HG02678 (cell line): ENCODE data around the gene MICALL1.

Source experiments
- ATAC-seq: cut with Tn5 transposase; IDR thresholded peaks from one replicate; pipeline ENCODE4 v1.9.1; 2021; ENCODE audit warnings: mild to moderate bottlenecking, moderate library complexity; ENCODE audit not compliant: unreplicated experiment

The MICALL1 gene

DNA sequence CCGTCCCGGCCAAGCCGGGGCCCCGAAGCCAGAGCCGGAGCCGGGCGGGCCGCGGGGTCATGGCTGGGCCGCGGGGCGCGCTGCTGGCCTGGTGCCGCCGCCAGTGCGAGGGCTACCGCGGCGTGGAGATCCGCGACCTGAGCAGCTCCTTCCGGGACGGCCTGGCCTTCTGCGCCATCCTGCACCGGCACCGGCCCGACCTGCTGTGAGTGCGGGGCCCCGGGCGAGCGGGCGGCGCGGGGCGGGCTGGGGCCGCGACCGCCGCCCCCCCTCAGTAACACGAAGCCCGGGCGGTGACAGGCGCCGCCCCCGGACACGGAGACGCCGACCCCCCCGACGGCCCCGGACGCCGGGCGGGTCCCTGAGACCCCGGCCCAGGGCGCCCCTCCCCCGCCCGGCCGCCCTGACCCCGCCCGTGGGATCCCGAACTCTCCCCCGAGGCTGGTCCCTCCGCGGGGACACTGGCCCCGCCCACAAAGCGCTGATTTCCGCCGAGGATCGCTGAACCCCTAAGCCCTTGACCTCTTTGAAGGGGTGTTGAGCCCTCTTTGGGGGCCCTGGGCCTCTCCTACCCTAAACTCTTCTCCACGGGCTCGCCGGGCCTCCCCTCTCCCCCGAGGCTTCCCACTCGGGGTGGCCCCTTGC lies 389 bp downstream of the MICALL1 start:
- peak; percentile 26 for ATAC-seq

GRCh38 chr22:37907036-37907954 lies 1.2 kb downstream of the MICALL1 start:
- ATAC-seq: no peak

DNA sequence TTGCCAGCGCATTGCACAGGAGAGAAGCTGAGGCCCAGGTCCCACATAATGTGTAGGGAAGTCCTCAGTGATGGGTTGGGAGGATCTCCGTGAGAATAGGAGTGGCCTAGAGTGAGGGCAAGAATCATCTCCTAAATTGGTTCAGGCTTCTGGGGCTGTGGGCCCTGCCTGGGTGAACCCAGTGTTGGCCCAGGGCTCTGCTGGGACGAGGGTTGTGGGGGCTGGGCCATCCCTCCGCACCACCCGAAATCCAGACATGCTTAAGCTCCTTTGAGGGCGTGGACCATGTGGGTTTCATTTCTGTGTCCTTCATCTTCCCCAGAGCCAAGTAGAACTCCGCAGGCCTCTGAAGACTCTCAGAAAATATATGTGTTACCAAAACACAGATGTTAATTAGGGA lies 3.7 kb downstream of the MICALL1 start:
- no peak for ATAC-seq

- ATAC-seq: no peak
Measured at GRCh38 chr22:37910890-37911672, 5.0 kb downstream of the MICALL1 start.

DNA sequence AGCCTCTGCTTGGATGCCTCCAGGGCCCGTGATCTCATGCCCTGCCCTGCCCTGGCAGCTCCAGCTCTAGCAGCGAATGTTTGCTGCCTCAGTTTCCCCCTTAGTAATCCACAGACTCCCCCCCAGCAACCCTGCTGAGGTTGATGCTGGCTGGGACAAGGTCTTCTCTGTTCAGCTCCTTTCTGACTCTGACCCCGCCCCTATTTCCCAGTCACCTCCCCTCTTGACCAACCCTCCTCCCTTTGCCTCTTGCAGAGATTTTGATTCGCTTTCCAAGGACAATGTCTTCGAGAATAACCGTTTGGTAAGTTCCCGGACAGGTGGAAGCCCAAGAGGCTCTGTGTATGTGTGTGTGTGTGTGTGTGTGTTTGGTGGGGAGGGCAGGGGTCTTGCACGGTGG lies 5.6 kb downstream of the MICALL1 start:
- no peak for ATAC-seq

DNA sequence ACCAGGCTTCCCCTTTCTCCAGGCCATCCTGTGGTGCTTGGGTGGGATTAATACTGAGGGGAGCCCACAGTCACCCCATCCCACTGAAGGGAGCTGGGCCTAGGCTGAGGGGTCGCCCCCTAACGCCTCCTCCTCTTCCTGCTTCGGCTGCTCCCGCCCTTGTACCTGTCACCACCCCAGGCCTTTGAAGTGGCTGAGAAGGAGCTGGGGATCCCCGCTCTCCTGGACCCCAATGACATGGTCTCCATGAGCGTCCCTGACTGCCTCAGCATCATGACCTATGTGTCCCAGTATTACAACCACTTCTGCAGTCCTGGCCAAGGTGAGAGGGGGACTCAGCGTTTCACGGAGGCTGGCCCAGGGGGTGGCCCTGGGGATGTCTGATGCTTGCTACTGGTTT lies 6.1 kb downstream of the MICALL1 start:
- ATAC-seq: no peak

DNA sequence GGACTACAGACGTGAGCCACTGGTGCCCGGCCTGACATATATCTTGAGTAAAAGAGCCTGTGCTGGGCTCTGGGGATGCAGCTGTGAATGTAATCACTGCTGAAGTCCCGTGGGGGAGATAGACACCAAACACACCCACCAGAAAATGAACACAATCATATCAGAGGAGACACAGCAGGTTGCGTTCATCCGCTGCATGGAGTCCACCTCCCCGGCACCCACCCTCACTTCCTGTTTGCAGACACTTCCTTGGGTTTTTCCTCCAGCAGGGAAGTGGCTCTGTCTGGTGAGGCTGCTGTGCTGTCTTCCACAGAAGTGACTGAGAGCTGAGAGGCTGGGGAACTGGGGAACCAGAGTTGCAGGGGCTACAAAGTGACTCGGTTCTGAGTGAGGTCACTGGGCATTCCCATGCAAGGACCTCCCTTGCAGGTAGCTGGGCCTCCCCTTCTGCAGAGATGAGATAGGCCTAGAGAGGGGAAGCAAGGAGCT lies 7.2 kb downstream of the MICALL1 start:
- no peak for ATAC-seq

- ATAC-seq: no peak
Measured at GRCh38 chr22:37916311-37916710, 10.2 kb downstream of the MICALL1 start.

DNA sequence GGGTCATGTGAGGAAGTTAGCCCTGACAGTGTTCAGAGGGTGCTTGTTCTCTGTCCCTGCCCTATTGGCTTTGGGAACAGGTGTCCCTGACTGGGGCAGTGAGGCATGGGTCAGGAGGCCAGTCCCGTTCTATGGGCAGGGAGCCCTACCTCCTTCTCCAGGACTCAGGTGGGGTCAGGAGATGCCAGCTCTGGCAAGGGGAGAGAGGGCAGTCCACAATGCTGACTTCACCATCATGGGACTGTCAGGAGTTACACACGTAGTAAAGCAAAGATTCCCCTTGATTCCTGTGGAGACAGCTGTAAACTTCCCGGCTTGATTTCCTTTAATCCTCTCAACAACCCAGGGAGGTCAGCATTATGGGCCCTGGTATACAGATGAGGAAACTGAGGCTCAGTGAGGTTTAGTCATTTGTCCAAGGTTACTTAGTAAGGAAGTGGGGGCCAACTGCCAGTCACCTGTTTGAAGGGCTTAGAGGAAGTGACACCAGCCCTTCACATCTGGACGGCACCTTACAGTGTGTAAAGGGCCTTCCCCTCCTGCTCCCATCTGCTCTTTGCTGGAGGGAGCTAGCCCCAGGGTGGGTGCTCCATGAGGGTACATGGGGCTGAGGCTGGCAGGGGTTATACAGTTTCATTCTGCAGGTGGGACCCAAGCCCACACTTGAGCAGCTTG lies 11.9 kb downstream of the MICALL1 start:
- peak; percentile 39 for ATAC-seq

DNA sequence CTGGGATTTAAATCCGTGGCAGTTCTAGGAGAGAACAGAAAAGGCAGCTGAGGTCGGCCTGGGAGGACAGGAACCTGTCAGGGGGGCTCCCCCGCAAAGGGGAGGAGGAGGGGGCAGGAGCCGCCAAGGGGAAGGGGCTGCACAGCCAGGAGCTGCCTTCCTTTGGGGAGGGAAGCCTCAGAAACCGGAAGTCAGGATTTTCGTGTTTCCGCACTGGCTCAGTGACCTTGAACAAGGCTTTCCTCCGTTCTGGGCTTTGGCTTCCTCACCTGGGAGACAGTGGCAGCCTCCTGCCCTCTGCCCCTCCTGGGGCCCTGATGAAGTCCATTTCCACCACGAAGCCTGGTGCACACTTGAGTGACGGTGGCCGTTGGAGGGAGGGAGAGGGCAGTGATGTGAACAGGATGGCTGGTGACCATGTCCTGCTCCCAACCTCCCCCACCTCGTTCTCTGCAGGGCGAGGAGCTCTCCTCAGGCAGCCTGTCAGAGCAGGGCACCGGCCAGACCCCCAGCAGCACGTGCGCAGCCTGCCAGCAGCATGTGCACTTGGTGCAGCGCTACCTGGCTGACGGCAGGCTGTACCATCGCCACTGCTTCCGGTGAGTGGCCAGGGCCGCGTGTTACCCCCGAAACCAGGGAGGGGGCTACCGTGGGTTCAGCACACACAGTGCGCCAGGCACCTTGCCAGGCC lies 12.6 kb downstream of the MICALL1 start:
- no peak for ATAC-seq

- ATAC-seq: no peak
Measured at GRCh38 chr22:37920126-37920525, 14.0 kb downstream of the MICALL1 start.

DNA sequence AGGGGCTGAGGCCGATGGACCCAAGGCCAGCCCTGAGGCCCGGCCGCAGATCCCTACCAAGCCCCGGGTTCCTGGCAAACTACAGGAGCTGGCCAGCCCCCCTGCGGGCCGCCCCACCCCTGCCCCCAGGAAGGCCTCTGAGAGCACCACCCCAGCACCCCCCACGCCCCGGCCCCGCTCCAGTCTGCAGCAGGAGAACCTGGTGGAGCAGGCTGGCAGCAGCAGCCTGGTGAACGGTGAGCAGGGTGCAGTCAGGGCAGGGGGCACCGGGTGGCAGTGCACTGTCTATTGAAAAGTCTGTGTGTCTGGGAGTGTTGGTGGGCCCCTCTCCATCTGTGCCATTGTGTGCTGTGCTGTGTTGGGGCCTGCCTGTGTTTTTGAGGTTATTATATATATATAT lies 16.1 kb downstream of the MICALL1 start:
- no peak for ATAC-seq

GRCh38 chr22:37923927-37924326 lies 17.8 kb downstream of the MICALL1 start:
- no peak for ATAC-seq

DNA sequence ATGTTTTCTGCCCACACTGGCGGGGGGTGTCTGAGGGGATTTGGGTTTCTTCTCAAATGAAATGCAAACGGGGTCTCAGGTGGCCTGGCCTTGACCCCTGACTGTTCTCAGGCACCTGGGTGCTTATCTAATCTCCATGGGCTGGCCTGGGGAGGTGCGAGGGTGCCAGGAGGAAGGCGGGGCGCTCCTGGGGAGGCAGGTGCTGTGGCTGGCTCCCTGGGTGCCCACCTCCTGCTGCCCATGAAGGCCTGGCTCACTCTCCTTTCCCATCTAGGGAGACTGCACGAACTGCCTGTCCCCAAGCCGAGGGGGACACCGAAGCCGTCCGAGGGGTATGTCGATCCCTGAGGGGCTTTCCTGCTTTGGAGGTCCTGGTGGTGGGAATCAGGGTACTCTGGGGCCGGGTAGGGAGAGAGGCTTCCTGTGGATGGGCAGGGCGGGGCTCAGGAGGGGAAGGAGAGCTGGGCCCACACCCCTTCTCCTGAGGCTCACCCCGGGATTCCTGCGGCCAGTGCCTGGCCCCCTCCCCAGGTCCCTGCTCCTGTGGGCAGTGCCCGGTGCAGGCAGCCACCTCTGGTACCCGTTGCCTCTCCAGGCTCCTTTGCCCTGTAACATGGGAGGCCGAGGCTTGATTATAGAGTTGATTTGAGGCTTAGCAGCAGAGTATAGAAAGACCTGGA lies 18.4 kb downstream of the MICALL1 start:
- no peak for ATAC-seq

DNA sequence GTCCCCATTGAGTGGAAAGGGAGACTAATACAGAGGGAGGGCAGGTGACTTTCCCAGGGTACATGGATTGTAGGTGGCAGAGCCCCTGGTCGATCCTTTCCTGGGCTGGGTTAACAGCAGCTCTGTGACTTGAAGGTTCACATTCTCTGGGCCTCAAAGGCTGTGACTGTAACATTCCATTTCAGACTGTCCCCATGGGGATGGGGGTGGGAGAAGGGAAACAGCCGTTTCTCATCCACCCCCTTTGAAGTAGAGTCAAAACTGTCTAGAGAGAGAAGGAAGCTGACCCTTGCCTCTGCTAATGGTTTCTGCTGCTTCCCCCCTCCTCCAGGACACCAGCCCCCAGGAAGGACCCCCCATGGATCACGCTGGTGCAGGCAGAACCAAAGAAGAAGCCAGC lies 19.2 kb downstream of the MICALL1 start:
- ATAC-seq: no peak

DNA sequence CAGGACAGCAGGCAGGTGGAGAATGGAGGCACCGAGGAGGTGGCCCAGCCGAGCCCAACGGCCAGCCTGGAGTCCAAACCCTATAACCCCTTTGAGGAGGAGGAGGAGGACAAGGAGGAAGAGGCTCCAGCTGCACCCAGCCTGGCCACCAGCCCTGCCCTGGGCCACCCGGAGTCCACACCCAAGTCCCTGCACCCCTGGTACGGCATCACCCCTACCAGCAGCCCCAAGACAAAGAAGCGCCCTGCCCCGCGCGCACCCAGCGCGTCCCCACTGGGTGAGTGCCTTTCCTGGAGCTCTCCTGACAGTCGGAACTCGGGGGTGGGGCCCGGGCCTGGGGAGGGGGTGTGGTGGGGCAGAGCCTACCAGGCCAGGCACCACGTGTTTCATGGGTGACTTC lies 19.7 kb downstream of the MICALL1 start:
- ATAC-seq: no peak

GRCh38 chr22:37926358-37926757 lies 20.3 kb downstream of the MICALL1 start:
- no peak for ATAC-seq

GRCh38 chr22:37926771-37927636 lies 20.9 kb downstream of the MICALL1 start:
- ATAC-seq: no peak

DNA sequence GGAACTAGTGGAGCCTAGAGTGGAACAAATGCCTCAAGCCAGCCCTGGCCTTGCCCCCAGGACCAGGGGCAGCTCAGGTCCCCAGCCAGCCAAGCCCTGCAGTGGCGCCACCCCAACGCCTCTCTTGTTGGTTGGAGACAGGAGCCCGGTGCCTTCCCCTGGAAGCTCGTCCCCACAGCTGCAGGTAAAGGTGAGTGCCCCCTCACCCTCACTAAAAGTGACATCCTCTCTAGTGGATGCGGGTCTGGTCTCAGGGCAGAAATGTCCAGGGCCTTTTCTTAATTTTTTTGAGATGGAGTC lies 21.5 kb downstream of the MICALL1 start:
- ATAC-seq: no peak
